ENCODE data around the gene NAT16.
"Not testable (repeated sequence)": the region's sequence is repeated elsewhere in the genome, so short reads cannot be mapped to it uniquely, and the experiment has no call there.

The NAT16 gene

GRCh38 chr7:101129603-101130117 is 50.4 kb downstream of the NAT16 start:
- DNase-seq = no peak

GRCh38 chr7:101128040-101128834 is 51.9 kb downstream of the NAT16 start:
- no peak for DNase-seq

GRCh38 chr7:101127460-101128039 is 52.5 kb downstream of the NAT16 start:
- no peak for DNase-seq

- DNase-seq = peak in 18 of 51 donors; percentile 3 to 38 (median 18)
Observed at GRCh38 chr7:101126651-101127459, 53.2 kb downstream of the NAT16 start, which contains the start of gene SERPINE1. Gene SERPINE1, plus strand, starts transcription at chr7:101127104. Its CDS starts 1,290 bp downstream, at chr7:101128394.

GRCh38 chr7:101125989-101126650 is 54.0 kb downstream of the NAT16 start:
- DNase-seq = peak in 18 of 51 donors; percentile 1 to 37 (median 16)

GRCh38 chr7:101124376-101125056 is 55.6 kb downstream of the NAT16 start:
- DNase-seq = no peak

- DNase-seq = no peak
Observed at GRCh38 chr7:101123703-101124068, 56.4 kb downstream of the NAT16 start.

- DNase-seq = no peak
Observed at GRCh38 chr7:101122933-101123702, 57.0 kb downstream of the NAT16 start.

GRCh38 chr7:101121991-101122932 is 57.8 kb downstream of the NAT16 start:
- peak in 2 of 51 donors; percentile 11 to 28 for DNase-seq

GRCh38 chr7:101121631-101121990 is 58.5 kb downstream of the NAT16 start:
- not testable (repeated sequence) for DNase-seq

Data from hypothalamus (tissue), 51 donors.